Neural progenitor cell (in vitro differentiated cells): ENCODE measurements around the gene BRD3.

Experiments used
- EZH2 ChIP-seq: fragments of 200-600 bp; sonication (generic); IDR thresholded peaks from 2 replicates; pipeline ENCODE4 v1.6.1; 2017; ENCODE audit warnings: antibody characterized with exemption, mild to moderate bottlenecking, moderate library complexity
- TF ChIP-seq, protein P1 (sequence below): fragments of 200-600 bp; sonication (generic); IDR thresholded peaks from 2 replicates; pipeline ENCODE4 v1.5.1; 2017; ENCODE audit warnings: antibody characterized with exemption, mild to moderate bottlenecking

DNA sequence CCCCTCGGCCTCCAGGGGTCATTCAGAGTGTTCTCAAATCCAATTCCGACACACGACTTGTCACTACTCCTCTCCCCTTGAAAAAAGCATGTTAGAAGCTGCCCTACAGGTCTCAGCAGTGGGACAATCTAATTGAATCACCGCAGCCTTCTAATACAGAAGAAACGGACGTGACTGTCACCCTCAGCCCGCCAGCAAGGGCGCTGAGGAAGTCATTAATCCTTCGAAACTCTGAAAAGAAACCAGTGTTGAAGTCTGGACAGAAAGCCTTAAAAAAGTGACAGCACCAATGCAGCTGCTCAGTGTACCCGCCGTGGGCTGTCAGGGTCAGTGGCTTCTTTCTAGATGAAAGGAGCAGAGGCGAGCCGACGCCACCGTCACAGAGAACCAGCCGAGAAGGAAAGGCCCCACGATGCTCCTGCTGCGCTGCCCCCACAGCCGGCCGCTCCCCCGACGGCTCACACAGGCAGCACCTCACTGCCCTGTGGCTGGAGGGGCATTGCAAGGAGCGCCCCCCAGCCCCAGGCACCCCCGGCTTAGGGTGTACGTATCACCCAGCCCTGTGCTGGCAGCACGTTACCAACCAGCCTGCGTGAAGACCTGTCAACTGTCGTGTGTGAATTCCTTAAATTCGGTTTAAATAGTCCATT lies 36.9 kb downstream of the BRD3 start:
- TF ChIP-seq, protein P1, sequence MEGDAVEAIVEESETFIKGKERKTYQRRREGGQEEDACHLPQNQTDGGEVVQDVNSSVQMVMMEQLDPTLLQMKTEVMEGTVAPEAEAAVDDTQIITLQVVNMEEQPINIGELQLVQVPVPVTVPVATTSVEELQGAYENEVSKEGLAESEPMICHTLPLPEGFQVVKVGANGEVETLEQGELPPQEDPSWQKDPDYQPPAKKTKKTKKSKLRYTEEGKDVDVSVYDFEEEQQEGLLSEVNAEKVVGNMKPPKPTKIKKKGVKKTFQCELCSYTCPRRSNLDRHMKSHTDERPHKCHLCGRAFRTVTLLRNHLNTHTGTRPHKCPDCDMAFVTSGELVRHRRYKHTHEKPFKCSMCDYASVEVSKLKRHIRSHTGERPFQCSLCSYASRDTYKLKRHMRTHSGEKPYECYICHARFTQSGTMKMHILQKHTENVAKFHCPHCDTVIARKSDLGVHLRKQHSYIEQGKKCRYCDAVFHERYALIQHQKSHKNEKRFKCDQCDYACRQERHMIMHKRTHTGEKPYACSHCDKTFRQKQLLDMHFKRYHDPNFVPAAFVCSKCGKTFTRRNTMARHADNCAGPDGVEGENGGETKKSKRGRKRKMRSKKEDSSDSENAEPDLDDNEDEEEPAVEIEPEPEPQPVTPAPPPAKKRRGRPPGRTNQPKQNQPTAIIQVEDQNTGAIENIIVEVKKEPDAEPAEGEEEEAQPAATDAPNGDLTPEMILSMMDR, result no peak
- no peak for TF ChIP-seq EZH2
